Upper lobe of left lung (tissue), 4 donors: ENCODE results near the gene FCMR.
A peak's percentile ranks its signal among the peaks of the same experiment; 100 is the strongest.

ENCODE experiments used
- CTCF ChIP-seq, 6 experiments: fragments of 450-650 bp in 4 of 6; fragments of 200-600 bp in 2 of 6; sonication (generic) in 2 of 6; IDR thresholded peaks; one replicate each; pipeline ENCODE4 v1.5.1; 2016 to 2019; ENCODE audit warnings: antibody characterized with exemption in 6 of 6
- EP300 ChIP-seq, 4 donors: sonication (generic); formaldehyde crosslinking; IDR thresholded peaks; one replicate each; pipeline ENCODE4 v1.5.1; 2017; ENCODE audit warnings: antibody characterized with exemption in 4 of 4, control low read depth in 2 of 4
- POLR2A ChIP-seq, 4 donors: fragments of 450-650 bp; IDR thresholded peaks; one replicate each; pipeline ENCODE4 v1.5.1; 2016 to 2017; ENCODE audit warnings: antibody characterized with exemption in 4 of 4, mild to moderate bottlenecking in 2 of 4

DNA sequence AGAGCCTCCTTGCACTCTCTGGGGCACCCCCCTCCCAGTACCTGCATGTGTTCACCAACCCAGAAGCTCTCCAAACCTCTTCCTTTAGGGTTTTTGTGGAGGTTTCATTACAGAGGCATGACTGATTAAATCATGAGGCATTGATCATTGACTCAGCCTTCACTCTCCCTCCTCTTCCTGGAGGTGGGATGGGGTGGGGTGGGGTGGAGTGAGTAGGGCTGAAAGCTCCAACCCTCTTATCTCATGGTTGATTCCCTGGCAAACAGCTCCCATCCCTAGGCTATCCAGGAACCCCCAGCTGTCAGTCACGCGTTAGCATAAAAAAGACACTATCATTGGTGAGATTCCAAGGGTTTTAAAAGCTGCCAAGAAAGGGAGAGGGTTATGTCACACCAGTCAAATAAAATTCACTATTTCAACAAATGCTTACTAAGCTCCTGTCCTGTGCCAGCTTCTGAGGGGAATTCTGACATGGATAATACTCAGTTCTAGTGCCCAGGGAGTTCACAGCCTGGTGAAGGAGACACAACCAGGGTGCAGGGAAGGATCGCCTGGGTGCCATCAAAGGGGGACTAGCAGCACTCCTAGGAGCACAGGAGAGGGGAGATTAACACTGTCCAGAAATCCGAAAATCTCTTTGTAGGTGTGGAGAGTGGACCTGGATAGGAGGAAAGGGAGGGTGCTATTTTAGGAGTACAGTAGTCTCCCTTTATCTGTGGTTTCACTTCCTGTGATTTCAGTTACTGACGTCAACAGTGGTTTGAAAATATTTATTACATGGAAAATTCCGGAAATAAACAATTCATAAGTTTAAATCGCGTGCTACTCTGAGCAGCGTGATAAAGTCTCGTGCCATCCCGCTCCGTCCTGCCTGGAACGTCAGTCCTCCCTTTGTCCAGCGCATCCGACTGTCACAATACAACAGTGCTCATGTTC lies 31.3 kb downstream of the FCMR start:
- TF ChIP-seq CTCF (IDR thresholded peaks at IDR 0.05) (no peak), POLR2A (IDR thresholded peaks at IDR 0.05) (no peak), EP300 (IDR thresholded peaks at IDR 0.05) (peak in 2 of 4 donors; percentile 89 to 93)
